SH-SY5Y (cell line): ENCODE results near the gene NPY5R.

Experiments used
- GATA2 ChIP-seq: IDR thresholded peaks from 2 replicates; pipeline ENCODE4 v1.6.1; 2011; ENCODE audit warnings: mild to moderate bottlenecking, low read depth, low read length
- GATA3 ChIP-seq: IDR thresholded peaks from 2 replicates; pipeline ENCODE4 v1.6.1; 2011; ENCODE audit warnings: low read depth, mild to moderate bottlenecking, low read length, moderate library complexity

DNA sequence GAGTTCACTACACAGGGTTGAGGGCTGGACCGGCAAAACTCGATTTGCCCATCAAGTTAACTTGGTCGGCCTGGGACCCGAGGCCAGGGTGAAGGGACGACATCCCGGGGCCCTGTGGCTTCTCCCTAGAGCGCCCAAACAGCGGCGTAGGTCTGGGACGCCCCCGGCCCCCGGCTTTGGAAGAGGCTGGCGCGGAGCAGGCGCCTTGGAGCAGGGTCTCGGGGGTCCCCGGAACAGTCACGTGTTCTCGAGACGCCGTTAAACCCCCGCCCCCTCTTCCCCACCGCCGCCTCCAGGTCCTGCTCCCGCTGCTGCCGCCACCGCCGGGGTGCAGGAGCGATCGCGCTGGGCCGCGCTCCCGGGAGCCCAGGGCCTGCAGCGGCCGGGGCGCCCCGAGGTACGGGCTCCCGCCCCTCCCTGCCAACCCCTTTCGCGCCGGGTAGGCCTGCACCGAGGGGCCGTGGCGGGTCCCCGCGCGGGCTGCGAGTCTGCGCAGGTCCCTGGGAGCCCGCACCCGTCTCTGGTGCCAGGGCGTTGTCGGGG, at the start of gene NPY5R:
- TF ChIP-seq GATA2 (no peak), GATA3 (no peak)
